Activated naive CD8-positive, alpha-beta T cell (primary cell): ENCODE measurements around the gene SPATA6.
"Not testable (repeated sequence)": the region's sequence is repeated elsewhere in the genome, so short reads cannot be mapped to it uniquely, and the experiment has no call there.

Experiments used
- H3K27ac Mint-ChIP-seq: one replicate; pipeline ENCODE4 v1.8.0; 2021; ENCODE audit warnings: mixed read lengths
- H3K27me3 Mint-ChIP-seq: one replicate; pipeline ENCODE4 v1.8.0; 2021; ENCODE audit warnings: mixed read lengths
- H3K36me3 Mint-ChIP-seq: one replicate; pipeline ENCODE4 v1.8.0; 2021; ENCODE audit warnings: mixed read lengths
- H3K4me1 Mint-ChIP-seq: one replicate; pipeline ENCODE4 v1.8.0; 2021; ENCODE audit warnings: low read depth, mixed read lengths
- H3K4me3 Mint-ChIP-seq: one replicate; pipeline ENCODE4 v1.8.0; 2021; ENCODE audit warnings: mild to moderate bottlenecking, mixed read lengths
- H3K9me3 Mint-ChIP-seq: one replicate; pipeline ENCODE4 v1.8.0; 2021; ENCODE audit warnings: low read depth, mixed read lengths

SPATA6 gene

DNA sequence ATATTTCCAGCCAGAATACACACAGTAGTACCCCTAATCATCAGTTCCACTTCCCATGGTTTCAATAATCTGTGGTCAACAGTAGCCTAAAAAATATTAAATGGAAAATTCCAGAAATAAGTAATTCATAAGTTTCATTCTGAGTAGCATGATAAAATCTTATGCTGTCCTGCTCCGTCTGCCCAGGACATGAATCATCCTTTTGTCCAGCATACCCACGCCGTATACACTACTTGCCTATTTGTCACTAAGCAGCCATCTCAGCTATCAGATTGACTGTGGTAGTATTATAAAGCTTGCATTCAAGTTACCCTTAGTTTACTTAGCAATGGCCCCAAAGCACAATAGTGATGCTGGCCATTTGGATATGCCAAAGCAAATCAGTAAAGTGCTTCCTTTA is 130.8 kb downstream of the SPATA6 start:
- Mint-ChIP-seq H3K27ac (no peak overlapping the region), H3K36me3 (peaks cover 21% of the 10 kb centered on the region), H3K9me3 (peaks cover 29% of the 10 kb centered on the region), H3K4me3 (no peak overlapping the region), H3K4me1 (no peaks in the 10 kb centered on the region), H3K27me3 (no peaks in the 10 kb centered on the region)

DNA sequence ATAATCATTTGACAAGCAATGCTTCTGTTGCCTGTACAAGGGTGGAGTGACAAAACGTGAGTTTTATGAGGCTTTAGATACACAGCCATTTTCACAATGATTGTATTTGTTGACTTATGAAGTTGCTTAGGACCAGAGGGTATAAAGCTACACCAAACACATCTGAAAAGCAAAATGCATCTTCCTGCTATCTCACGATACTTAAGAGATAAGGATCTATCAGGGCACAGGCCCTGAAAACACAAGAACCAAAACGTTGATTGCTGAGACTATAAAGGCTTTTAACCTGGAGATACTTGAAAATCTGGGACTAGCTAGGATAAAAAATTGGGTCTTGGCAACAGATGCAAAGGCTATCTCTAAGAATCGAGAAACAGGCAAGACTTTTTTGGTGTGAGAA is 133.7 kb downstream of the SPATA6 start:
- H3K27ac Mint-ChIP-seq = no peak overlapping the region
- no peaks in the 10 kb centered on the region for H3K4me1 Mint-ChIP-seq
- H3K27me3 Mint-ChIP-seq = no peaks in the 10 kb centered on the region
- no peak overlapping the region for H3K4me3 Mint-ChIP-seq
- H3K36me3 Mint-ChIP-seq = peaks cover 13% of the 10 kb centered on the region
- H3K9me3 Mint-ChIP-seq = peaks cover 24% of the 10 kb centered on the region

DNA sequence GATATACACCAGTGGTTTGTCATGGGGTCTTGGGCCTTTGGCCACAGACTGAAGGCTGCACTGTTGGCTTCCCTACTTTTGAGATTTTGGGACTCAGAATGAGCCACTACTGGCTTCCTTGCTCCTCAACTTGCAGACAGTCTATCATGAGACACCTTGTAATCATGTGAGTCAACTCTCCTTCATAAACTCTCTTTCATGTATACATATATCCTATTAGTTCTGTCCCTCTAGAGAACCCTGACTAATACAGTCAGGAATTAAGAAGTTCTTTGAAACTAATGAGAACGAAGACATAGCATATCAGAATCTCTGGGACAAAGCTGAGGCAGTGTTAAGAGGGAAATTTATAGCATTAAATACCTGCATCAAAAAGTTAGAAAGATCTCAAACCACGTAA is 138.7 kb downstream of the SPATA6 start:
- no peaks in the 10 kb centered on the region for H3K27me3 Mint-ChIP-seq
- H3K36me3 Mint-ChIP-seq = peaks cover 30% of the 10 kb centered on the region
- H3K9me3 Mint-ChIP-seq = peaks cover 42% of the 10 kb centered on the region
- H3K27ac Mint-ChIP-seq = no peak overlapping the region
- no peak overlapping the region for H3K4me3 Mint-ChIP-seq
- no peaks in the 10 kb centered on the region for H3K4me1 Mint-ChIP-seq

DNA sequence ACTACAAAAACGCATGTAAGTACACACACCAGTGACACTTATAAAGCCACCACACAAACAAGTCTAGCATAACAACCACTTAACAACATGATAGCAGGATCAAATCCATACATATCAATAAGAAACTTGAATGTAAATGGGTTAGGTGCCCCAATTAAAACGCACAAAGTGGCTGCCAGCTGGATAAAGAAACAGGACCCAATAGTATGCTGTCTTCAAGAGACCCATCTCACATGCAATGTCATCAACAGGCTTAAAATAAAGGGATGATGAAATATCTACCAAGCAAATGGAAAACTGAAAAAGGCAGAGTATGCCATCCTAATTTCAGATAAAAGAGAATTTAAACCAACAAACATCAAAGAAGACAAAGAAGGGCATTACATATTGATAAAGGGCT is 139.9 kb downstream of the SPATA6 start:
- H3K36me3 Mint-ChIP-seq = peaks cover 34% of the 10 kb centered on the region
- no peaks in the 10 kb centered on the region for H3K27me3 Mint-ChIP-seq
- no peak overlapping the region for H3K4me3 Mint-ChIP-seq
- H3K4me1 Mint-ChIP-seq = no peaks in the 10 kb centered on the region
- no peak overlapping the region for H3K27ac Mint-ChIP-seq
- H3K9me3 Mint-ChIP-seq = peaks cover 42% of the 10 kb centered on the region

DNA sequence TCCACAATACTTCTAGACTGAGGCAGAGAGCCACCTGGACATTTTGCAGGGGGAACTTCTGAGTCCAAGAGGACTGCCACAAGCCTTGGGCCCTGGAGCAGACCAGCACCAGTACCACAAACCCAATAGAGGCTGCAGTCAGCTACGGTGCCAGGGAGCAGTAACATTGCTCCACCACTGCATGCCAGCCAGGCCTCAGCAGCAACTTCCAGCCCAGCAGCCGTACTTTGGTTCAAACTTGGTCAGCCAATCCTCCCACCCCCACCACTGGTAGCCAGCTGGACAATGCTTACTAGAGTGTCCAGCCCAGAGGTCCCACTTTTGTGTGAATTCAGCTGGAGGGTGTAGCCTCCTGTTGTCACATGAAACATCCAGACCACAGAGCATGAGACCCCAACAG is 142.1 kb downstream of the SPATA6 start:
- H3K4me1 Mint-ChIP-seq = no peaks in the 10 kb centered on the region
- no peak overlapping the region for H3K4me3 Mint-ChIP-seq
- H3K27ac Mint-ChIP-seq = no peak overlapping the region
- peaks cover 37% of the 10 kb centered on the region for H3K9me3 Mint-ChIP-seq
- no peaks in the 10 kb centered on the region for H3K27me3 Mint-ChIP-seq
- H3K36me3 Mint-ChIP-seq = peaks cover 45% of the 10 kb centered on the region

DNA sequence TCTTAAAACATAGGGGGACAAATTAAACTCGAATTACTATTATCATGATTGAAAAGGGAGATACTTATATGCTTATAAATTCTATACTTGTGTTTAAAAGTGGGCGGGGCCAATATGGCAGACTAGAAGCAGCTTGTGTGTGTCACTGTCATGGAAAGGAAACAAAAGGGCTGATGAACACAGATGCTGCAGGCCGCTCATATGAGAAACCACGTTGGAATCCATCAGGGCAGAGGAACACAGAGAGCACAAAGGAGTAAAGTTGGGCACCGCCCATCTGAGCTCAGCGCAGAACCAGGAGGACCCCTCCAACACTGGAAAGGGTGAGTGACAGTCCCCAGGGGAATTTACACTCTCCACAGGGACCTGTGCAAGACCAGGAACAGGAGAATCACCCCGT is 142.5 kb downstream of the SPATA6 start:
- Mint-ChIP-seq H3K4me3 (no peak overlapping the region), H3K4me1 (no peaks in the 10 kb centered on the region), H3K27ac (no peak overlapping the region), H3K27me3 (no peaks in the 10 kb centered on the region), H3K9me3 (peaks cover 37% of the 10 kb centered on the region), H3K36me3 (peaks cover 47% of the 10 kb centered on the region)

DNA sequence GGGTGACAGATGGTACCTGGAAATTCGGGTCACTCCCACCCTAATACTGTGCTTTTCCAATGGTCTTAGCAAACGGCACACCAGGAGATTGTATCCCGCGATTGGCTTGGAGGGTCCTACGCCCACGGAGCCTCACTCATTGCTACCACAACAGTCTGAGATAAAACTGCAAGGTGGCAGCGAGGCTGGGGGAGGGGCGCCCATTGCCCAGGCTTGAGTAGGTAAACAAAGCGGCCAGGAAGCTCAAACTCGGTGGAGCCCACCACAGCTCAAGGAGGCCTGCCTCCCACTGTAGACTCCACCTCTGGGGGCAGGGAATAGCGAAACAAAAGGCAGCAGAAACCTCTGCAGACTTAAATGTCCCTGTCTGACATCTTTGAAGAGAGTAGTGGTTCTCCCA is 160.2 kb downstream of the SPATA6 start:
- not testable (repeated sequence) for H3K4me1 Mint-ChIP-seq, H3K4me3 Mint-ChIP-seq, H3K9me3 Mint-ChIP-seq, H3K27me3 Mint-ChIP-seq, H3K27ac Mint-ChIP-seq
- peaks cover 17% of the 10 kb centered on the region for H3K36me3 Mint-ChIP-seq

DNA sequence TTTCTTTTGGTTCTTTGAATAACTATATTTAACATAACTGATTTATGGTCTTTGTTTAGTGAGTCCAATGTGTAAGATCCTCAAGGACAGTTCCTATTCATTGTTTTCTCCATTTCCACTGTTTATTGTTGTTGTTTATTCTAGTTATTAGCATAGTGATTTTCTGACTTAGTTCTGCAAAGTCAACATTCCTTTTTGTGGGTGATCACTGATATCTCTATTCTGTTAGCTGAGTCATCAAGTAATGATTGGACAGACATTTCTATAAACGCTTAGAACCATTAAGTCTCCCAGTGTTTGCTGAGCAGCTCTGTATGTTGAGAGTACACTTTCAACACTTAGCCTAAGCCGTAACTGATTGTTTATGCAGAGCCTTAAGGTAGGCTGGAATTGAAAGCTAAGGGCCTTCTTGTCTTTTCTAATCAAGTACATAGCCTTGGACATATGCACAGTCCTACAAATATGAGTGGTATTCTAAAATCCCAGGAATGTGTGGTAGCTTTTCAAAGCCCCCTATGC is 162.4 kb downstream of the SPATA6 start:
- H3K4me1 Mint-ChIP-seq = no peaks in the 10 kb centered on the region
- H3K4me3 Mint-ChIP-seq = no peak overlapping the region
- peaks cover 10% of the 10 kb centered on the region for H3K9me3 Mint-ChIP-seq
- peaks cover 13% of the 10 kb centered on the region for H3K36me3 Mint-ChIP-seq
- no peak overlapping the region for H3K27ac Mint-ChIP-seq
- H3K27me3 Mint-ChIP-seq = peaks cover 2% of the 10 kb centered on the region

DNA sequence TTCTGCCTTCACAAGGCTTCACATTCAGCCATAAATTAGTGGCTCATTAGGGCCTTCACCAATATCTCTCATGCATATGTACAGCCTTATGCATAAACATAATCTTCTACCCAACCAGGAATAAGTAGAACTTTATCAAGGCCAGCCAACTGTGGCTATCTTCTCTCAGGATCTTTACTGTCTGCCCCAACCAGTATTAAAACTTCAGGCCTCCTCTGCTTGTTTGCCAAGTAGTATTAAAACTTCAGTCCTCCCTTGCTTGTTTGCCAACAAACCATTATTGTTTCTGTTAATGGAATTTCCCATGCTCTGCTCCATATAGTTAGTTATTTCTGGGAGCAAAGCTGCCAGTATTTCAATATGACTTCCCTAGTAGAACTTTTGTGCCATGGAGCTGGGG is 169.4 kb downstream of the SPATA6 start:
- Mint-ChIP-seq H3K4me3 (no peak overlapping the region), H3K9me3 (peaks cover 11% of the 10 kb centered on the region), H3K4me1 (no peaks in the 10 kb centered on the region), H3K27me3 (no peaks in the 10 kb centered on the region), H3K36me3 (peaks cover 8% of the 10 kb centered on the region), H3K27ac (no peak overlapping the region)

DNA sequence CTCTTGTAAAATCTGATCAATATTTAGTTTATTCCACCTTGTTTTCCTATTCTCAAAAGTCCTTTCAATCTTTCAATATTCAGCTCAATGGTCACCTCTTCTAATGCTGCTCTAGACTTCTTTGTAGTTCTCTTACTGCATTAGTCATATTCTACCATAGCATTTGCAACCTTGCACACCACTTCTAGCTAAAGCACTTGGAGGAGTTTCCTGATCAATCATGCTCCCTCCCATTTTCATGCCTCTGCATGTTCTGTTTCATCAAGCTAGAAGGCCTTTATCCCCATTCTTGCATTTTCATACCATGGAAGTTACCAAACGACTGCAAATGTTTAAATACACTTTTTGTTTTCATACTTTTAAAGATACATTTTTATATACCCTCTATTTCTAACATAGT is 177.3 kb downstream of the SPATA6 start:
- Mint-ChIP-seq H3K36me3 (no peaks in the 10 kb centered on the region), H3K9me3 (no peaks in the 10 kb centered on the region), H3K4me1 (no peaks in the 10 kb centered on the region), H3K27ac (no peak overlapping the region), H3K4me3 (no peak overlapping the region), H3K27me3 (no peaks in the 10 kb centered on the region)

DNA sequence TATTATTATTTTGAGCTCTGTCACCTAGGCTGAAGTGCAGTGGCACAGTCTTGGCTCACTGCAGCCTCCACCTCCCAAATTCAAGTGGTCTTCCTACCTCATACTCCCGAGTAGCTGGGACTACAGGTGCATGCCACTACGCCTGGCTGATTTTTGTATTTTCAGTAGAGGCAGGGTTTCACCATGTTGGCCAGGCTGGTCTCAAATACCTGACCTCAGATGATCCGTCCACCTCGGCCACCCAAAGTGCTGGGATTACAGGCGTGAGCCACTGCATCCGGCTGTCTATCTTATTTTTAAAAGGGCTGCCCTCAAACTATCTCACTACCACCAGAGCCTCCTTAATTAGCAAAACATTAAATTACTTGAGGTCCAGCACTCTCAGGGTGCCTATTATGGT is 177.9 kb downstream of the SPATA6 start:
- H3K9me3 Mint-ChIP-seq = not testable (repeated sequence)

DNA sequence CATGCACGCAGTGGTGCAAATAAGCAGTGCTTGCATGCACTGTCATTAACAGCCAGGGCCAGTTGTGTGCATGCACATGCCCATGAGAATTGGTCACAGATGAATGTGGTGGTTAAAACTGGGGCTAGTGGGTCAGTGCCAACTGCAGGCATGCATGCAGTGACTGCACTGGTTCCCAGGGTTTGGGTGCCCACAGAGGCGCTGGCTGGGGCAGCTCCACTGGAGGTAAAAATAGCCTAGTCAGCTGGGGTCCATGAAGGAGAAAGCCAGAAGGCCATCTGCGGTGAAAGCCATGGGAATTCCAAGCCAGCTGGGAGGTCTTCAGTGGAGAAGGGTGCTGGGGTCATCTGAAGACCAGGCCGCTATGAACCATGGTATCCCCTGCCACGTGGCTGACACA is 179.3 kb downstream of the SPATA6 start:
- H3K9me3 Mint-ChIP-seq = no peaks in the 10 kb centered on the region
- no peaks in the 10 kb centered on the region for H3K4me1 Mint-ChIP-seq
- no peak overlapping the region for H3K4me3 Mint-ChIP-seq
- no peak overlapping the region for H3K27ac Mint-ChIP-seq
- H3K27me3 Mint-ChIP-seq = no peaks in the 10 kb centered on the region
- H3K36me3 Mint-ChIP-seq = no peaks in the 10 kb centered on the region

More for the DNA sequence above, 177.9 kb downstream of the SPATA6 start:
- H3K4me1 Mint-ChIP-seq, H3K27me3 Mint-ChIP-seq, H3K27ac Mint-ChIP-seq, H3K36me3 Mint-ChIP-seq, H3K4me3 Mint-ChIP-seq: not testable (repeated sequence)

DNA sequence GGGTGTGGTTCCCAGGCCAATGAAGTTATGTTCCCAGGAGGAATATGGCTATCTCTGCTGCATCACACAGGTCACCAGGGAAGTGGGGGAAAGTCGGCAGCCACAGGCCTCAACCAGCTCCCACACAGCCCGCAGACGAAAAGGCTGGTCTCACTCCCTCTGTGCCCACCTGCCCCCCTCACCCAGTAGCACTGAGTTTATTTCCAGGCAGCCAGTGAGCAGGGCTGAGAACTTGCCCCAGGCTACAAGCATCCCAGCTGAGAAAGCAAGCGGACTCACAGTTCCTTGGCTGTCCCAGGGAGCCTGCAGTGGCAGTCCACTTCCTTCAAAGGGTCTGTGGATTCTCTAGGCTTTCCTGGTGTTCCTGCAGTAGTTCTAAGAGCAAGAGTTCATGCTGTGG is 180.6 kb downstream of the SPATA6 start:
- Mint-ChIP-seq H3K36me3 (no peaks in the 10 kb centered on the region), H3K9me3 (no peaks in the 10 kb centered on the region), H3K27me3 (no peaks in the 10 kb centered on the region), H3K4me3 (no peak overlapping the region), H3K4me1 (no peaks in the 10 kb centered on the region), H3K27ac (no peak overlapping the region)

DNA sequence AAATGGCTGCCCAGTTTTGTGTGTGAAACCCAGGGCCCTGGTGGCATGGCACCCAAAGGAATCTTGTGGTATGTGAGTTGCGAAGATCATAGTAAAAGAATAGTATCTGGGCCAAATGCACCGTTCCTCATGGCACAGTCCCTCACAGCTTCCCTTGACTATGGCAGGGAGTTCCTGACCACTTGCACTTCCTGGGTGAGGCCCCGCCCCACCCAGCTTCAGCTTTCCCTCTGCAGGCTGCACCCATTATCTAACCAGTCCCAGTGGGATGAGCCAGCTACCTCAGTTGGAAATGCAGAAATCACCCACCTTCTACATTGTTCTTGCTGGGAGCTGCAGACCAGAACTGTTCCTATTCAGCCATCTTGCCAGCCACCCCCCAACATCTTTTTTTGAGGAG is 186.5 kb downstream of the SPATA6 start:
- Mint-ChIP-seq H3K9me3 (peaks cover 6% of the 10 kb centered on the region), H3K36me3 (no peaks in the 10 kb centered on the region), H3K4me3 (no peak overlapping the region), H3K27ac (no peak overlapping the region), H3K4me1 (no peaks in the 10 kb centered on the region), H3K27me3 (no peaks in the 10 kb centered on the region)

DNA sequence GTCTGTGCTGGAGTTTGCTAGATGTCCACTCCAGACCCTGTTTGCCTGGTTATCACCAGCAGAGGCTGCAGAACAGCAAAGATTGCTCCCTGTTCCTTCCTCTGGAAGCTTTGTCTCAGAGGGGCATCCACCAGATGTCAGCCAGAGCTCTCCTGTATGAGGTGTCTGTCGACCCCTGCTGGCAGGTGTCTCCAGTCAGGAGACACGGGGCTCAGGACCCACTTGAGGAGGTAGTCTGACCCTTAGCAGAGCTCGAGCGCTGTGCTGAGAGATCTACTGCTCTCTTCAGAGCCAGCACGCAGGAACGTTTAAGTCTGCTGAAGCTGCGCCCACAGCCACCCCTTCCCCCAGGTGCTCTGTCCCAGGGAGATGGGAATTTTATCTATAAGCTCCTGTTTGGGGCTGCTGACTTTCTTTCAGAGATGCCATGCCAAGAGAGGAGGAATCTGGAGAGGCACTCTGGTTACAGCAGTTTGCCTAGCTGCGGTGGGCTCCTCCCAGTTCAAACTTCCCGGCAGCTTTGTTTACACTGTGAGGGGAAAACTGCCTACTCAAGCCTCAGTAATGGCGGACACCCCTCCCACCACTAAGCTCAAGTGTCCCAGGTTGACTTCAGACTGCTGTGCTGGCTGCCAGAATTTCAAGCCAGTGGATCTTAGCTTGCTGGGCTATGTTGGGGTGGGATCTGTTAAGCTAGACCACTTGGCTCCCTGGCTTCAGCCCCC is 187.1 kb downstream of the SPATA6 start:
- not testable (repeated sequence) for H3K36me3 Mint-ChIP-seq, H3K27ac Mint-ChIP-seq, H3K4me3 Mint-ChIP-seq, H3K4me1 Mint-ChIP-seq, H3K9me3 Mint-ChIP-seq, H3K27me3 Mint-ChIP-seq

DNA sequence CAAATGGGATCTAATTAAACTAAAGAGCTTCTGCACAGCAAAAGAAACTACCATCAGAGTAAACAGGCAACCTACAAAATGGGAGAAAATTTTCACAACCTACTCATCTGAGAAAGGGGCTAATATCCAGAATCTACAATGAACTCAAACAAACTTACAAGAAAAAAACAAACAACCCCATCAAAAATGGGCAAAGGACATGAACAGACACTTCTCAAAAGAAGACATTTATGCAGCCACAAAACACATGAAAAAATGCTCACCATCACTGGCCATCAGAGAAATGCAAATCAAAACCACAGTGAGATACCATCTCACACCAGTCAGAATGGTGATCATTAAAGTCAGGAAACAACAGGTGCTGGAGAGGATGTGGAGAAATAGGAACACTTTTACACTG is 189.7 kb downstream of the SPATA6 start:
- H3K27me3 Mint-ChIP-seq, H3K4me3 Mint-ChIP-seq, H3K4me1 Mint-ChIP-seq, H3K9me3 Mint-ChIP-seq, H3K36me3 Mint-ChIP-seq, H3K27ac Mint-ChIP-seq: not testable (repeated sequence)
